K562 (cell line): Measurements from ENCODE around the gene ZNF692. TPM values are rescaled to one million over a fixed set of nuclear protein-coding genes. Genes with fewer than 3 reads are reported as not detected.

Experiments
- CBX3 ChIP-seq, 2 experiments: IDR thresholded peaks; 1 replicate in 1 of 2; 2 replicates in 1 of 2; pipeline ENCODE4 v1.6.1; 2012; ENCODE audit warnings: inconsistent platforms in 2 of 2, low read length in 2 of 2, borderline replicate concordance in 1 of 2, control low read depth in 1 of 2
- SNAPC5 ChIP-seq: fragments of 250-450 bp; sonication (Bioruptor Pico); IDR thresholded peaks from 2 replicates; pipeline ENCODE4 v1.8.0; 2021; ENCODE audit warnings: moderate library complexity, mild to moderate bottlenecking, inconsistent platforms
- SOX6 ChIP-seq: fragments of 450-650 bp; IDR thresholded peaks from 2 replicates; pipeline ENCODE4 v1.6.1; 2014; ENCODE audit warnings: mild to moderate bottlenecking
- ZNF740 ChIP-seq, 3 experiments: fragments of 200-800 bp in 1 of 3; sonication (Bioruptor generic) in 1 of 3; sonication (generic) in 1 of 3; formaldehyde crosslinking in 1 of 3; IDR thresholded peaks; 2 replicates each; pipeline versions ENCODE4 v1.6.1 to v1.8.0; 2016 to 2022; ENCODE audit warnings: mild to moderate bottlenecking in 2 of 3, missing compliant biosample characterization in 2 of 3, missing genetic modification characterization in 2 of 3, missing genetic modification reagents in 1 of 3
- polyA plus RNA-seq, 8 experiments: library from polyadenylated mRNA; depleted of rRNA in 4 of 8; stranded (reverse) in 5 of 8; unstranded in 3 of 8; fragments of >200 nt; fragmentation: Nextera tagmentation in 2 of 8; fragmentation: Illumina TruSeq in 1 of 8; extraction: Ambion mirVana in 2 of 8; extraction: Trizol in 1 of 8; gene quantifications; 2 replicates each; pipeline versions ENCODE4 v1.2.1 to v1.2.3, GENCODE V29; 2011 to 2014; ENCODE audit warnings: inconsistent platforms in 1 of 8, missing spikeins in 1 of 8
- total RNA-seq, 7 experiments: library from RNA; depleted of rRNA in 6 of 7; stranded (reverse); fragments of >200 nt in 6 of 7; fragmentation: Illumina TruSeq in 2 of 7; extraction: Trizol in 2 of 7; gene quantifications; 2 replicates each; pipeline versions ENCODE4 v1.2.1 to v1.2.3, GENCODE V29; 2011 to 2021; ENCODE audit warnings: low replicate concordance in 1 of 7
- TF ChIP-seq, protein P1 (sequence below): fragments of 450-650 bp; IDR thresholded peaks from 2 replicates; pipeline ENCODE4 v1.6.1; 2017; ENCODE audit warnings: antibody characterized with exemption, mild to moderate bottlenecking
- TF ChIP-seq, protein P2 (sequence below), 2 experiments: fragments of 450-650 bp; IDR thresholded peaks; 2 replicates each; pipeline ENCODE4 v1.6.1; 2016; ENCODE audit warnings: mild to moderate bottlenecking in 2 of 2, borderline replicate concordance in 1 of 2, low read depth in 1 of 2, moderate library complexity in 1 of 2
- TF ChIP-seq, protein P3 (sequence below), 2 experiments: fragments of 150-350 bp in 1 of 2; IDR thresholded peaks; 2 replicates each; pipeline ENCODE4 v1.6.1; 2012 to 2016; ENCODE audit warnings: low read depth in 2 of 2, low read length in 2 of 2, mild to moderate bottlenecking in 1 of 2, moderate library complexity in 1 of 2

Gene ZNF692
- total and polyA plus RNA-seq, 9 of the 15 experiments (the other 6 are each of a cell fraction or from before 2014, with no cell fraction given) = 8.4 to 143 (median 55.9) TPM

DNA sequence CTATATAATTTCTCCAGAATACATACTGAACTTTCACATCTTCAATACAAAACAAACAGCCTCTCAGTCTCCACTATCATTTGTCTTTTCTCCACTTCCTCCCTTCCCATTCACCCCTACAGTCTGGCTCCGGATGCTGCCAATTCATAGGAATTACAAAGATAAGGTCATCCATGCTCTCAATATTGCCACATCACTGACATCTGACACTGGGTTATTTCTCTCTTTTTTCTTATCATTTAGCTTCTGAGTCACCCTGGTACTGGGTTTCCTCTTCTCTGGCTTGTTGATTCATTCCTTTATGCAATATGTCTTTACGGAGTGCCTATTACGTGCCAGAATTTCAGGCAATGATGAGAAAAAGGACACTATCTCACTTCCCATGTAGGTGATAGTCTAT lies 30.0 kb downstream of the ZNF692 start (continued):
- TF ChIP-seq, protein P1, sequence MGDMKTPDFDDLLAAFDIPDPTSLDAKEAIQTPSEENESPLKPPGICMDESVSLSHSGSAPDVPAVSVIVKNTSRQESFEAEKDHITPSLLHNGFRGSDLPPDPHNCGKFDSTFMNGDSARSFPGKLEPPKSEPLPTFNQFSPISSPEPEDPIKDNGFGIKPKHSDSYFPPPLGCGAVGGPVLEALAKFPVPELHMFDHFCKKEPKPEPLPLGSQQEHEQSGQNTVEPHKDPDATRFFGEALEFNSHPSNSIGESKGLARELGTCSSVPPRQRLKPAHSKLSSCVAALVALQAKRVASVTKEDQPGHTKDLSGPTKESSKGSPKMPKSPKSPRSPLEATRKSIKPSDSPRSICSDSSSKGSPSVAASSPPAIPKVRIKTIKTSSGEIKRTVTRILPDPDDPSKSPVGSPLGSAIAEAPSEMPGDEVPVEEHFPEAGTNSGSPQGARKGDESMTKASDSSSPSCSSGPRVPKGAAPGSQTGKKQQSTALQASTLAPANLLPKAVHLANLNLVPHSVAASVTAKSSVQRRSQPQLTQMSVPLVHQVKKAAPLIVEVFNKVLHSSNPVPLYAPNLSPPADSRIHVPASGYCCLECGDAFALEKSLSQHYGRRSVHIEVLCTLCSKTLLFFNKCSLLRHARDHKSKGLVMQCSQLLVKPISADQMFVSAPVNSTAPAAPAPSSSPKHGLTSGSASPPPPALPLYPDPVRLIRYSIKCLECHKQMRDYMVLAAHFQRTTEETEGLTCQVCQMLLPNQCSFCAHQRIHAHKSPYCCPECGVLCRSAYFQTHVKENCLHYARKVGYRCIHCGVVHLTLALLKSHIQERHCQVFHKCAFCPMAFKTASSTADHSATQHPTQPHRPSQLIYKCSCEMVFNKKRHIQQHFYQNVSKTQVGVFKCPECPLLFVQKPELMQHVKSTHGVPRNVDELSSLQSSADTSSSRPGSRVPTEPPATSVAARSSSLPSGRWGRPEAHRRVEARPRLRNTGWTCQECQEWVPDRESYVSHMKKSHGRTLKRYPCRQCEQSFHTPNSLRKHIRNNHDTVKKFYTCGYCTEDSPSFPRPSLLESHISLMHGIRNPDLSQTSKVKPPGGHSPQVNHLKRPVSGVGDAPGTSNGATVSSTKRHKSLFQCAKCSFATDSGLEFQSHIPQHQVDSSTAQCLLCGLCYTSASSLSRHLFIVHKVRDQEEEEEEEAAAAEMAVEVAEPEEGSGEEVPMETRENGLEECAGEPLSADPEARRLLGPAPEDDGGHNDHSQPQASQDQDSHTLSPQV = 0 out of 2 replicates have a peak, but pooled peaks have one; percentile 63
- TF ChIP-seq ZNF740 (CRISPR knock-in tag; IDR thresholded peaks at IDR 0.05) (no peak), ZNF740 (tag; IDR thresholded peaks at IDR 0.05) (no peak), SOX6 (peak; percentile 76), SNAPC5 (no peak), CBX3 (IDR thresholded peaks at IDR 0.05; ENCODE audit: borderline replicate concordance in 1 of 2, low read length in 2 of 2) (peak in 1 of 2 experiments; percentile 49; a peak in 1 of 3 replicates)
- TF ChIP-seq, protein P2, sequence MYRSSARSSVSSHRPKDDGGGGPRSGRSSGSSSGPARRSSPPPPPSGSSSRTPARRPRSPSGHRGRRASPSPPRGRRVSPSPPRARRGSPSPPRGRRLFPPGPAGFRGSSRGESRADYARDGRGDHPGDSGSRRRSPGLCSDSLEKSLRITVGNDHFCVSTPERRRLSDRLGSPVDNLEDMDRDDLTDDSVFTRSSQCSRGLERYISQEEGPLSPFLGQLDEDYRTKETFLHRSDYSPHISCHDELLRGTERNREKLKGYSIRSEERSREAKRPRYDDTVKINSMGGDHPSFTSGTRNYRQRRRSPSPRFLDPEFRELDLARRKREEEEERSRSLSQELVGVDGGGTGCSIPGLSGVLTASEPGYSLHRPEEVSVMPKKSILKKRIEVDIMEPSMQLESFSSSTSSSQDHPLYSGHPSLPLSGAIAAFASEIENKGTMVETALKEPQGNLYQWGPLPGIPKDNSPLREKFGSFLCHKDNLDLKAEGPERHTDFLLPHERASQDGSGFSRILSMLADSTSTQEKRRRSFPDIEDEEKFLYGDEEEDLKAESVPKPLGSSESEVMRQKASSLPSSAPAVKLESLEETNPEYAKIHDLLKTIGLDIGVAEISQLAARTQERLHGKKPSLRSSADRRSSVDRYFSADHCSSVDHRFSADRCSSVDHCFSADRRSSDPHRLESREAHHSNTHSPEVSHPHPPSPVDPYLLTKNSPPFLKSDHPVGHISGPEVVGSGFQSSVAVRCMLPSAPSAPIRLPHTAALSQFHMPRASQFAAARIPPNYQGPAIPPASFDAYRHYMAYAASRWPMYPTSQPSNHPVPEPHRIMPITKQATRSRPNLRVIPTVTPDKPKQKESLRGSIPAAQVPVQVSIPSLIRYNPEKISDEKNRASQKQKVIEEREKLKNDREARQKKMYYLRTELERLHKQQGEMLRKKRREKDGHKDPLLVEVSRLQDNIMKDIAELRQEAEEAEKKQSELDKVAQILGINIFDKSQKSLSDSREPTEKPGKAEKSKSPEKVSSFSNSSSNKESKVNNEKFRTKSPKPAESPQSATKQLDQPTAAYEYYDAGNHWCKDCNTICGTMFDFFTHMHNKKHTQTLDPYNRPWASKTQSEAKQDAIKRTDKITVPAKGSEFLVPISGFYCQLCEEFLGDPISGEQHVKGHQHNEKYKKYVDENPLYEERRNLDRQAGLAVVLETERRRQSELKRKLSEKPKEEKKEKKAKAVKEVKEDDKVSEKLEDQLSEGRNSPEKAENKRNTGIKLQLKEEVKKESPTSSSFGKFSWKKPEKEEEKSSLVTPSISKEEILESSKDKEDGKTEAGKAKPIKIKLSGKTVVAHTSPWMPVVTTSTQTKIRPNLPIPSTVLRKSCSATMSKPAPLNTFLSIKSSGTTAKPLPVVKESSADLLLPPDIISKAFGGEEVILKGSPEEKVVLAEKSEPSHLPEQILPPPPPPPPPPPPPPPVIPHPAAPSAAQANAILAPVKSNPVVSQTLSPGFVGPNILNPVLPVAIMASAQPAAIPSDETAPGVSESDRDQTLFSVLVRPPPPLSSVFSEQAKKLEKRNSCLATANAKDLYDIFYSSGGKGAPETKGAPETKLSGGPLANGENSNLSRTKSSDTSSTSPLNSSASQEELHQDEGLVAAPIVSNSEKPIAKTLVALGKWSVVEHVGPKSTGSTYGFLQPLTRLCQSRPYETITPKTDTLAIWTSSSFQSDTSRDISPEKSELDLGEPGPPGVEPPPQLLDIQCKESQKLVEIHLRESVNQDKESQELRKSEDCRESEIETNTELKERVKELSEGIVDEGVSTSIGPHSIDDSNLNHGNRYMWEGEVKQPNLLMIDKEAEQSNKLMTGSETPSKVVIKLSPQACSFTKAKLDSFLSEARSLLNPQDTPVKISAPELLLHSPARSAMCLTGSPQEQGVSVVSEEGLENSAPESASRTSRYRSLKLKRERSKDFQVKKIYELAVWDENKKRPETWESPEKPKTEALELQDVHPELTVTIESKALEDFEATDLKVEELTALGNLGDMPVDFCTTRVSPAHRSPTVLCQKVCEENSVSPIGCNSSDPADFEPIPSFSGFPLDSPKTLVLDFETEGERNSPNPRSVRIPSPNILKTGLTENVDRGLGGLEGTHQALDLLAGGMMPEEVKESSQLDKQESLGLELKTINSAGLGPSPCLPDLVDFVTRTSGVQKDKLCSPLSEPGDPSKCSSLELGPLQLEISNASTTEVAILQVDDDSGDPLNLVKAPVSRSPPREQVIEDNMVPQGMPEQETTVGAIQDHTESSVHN (IDR thresholded peaks at IDR 0.05; ENCODE audit: borderline replicate concordance in 1 of 2, low read depth in 1 of 2) = peak in 1 of 2 experiments; percentile 89; a peak in 2 of 4 replicates
- TF ChIP-seq, protein P3, sequence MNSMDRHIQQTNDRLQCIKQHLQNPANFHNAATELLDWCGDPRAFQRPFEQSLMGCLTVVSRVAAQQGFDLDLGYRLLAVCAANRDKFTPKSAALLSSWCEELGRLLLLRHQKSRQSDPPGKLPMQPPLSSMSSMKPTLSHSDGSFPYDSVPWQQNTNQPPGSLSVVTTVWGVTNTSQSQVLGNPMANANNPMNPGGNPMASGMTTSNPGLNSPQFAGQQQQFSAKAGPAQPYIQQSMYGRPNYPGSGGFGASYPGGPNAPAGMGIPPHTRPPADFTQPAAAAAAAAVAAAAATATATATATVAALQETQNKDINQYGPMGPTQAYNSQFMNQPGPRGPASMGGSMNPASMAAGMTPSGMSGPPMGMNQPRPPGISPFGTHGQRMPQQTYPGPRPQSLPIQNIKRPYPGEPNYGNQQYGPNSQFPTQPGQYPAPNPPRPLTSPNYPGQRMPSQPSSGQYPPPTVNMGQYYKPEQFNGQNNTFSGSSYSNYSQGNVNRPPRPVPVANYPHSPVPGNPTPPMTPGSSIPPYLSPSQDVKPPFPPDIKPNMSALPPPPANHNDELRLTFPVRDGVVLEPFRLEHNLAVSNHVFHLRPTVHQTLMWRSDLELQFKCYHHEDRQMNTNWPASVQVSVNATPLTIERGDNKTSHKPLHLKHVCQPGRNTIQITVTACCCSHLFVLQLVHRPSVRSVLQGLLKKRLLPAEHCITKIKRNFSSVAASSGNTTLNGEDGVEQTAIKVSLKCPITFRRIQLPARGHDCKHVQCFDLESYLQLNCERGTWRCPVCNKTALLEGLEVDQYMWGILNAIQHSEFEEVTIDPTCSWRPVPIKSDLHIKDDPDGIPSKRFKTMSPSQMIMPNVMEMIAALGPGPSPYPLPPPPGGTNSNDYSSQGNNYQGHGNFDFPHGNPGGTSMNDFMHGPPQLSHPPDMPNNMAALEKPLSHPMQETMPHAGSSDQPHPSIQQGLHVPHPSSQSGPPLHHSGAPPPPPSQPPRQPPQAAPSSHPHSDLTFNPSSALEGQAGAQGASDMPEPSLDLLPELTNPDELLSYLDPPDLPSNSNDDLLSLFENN (IDR thresholded peaks at IDR 0.05; ENCODE audit: low read depth in 2 of 2, low read length in 2 of 2) = no peak
